T47D (cell line): ENCODE measurements around the gene LRRK1.

ENCODE experiments used
- DNase-seq, 2 experiments: peaks; one replicate each; pipeline versions ENCODE4 v3.0.0 to v3.0.0-alpha.2; 2011 to 2012; ENCODE audit warnings: low read depth in 1 of 2, low spot score in 1 of 2
- JUND ChIP-seq: IDR thresholded peaks from 2 replicates; pipeline ENCODE4 v1.6.1; 2012; ENCODE audit warnings: low read depth
- in situ Hi-C: cut with HindIII; loops from 2 replicates; pipeline ENCODE4 v1.10.0; 2016; ENCODE audit warnings: low sequenced_read_pairs, low pct_unique_long_range_greater_than_20kb

LRRK1 gene

GRCh38 chr15:101114610-101115009 lies 195.5 kb downstream of the LRRK1 start:
- no peak for DNase-seq
- no peak for TF ChIP-seq JUND
- in situ Hi-C loops, result no loop called here

- no peak for TF ChIP-seq JUND
- in situ Hi-C loops, result no loop called here
- DNase-seq, result no peak
Measured at GRCh38 chr15:101115393-101115785, 196.2 kb downstream of the LRRK1 start.

GRCh38 chr15:101115786-101116680 lies 196.9 kb downstream of the LRRK1 start:
- in situ Hi-C loops, result no loop called here
- no peak for TF ChIP-seq JUND
- no peak for DNase-seq

GRCh38 chr15:101116681-101116976 lies 197.5 kb downstream of the LRRK1 start:
- in situ Hi-C loops, result no loop called here
- no peak for DNase-seq
- TF ChIP-seq JUND, result no peak

- in situ Hi-C loops, result no loop called here
- DNase-seq, result no peak
- no peak for TF ChIP-seq JUND
Measured at GRCh38 chr15:101118116-101118515, 199.0 kb downstream of the LRRK1 start.

GRCh38 chr15:101118615-101119014 lies 199.5 kb downstream of the LRRK1 start:
- in situ Hi-C loops, result no loop called here
- no peak for TF ChIP-seq JUND
- DNase-seq, result no peak

- TF ChIP-seq JUND, result no peak
- in situ Hi-C loops, result no loop called here
- DNase-seq, result no peak
Measured at GRCh38 chr15:101119181-101119580, 200.0 kb downstream of the LRRK1 start.
